Measurements from ENCODE around the gene DNAJC15. TPM values are rescaled to one million over a fixed set of nuclear protein-coding genes. Genes with fewer than 3 reads are reported as not detected.

Gene DNAJC15
- total RNA-seq, 1 experiment from 2014 or later = 20.3 TPM

GRCh38 chr13:43150369-43151207, 127.2 kb downstream of the DNAJC15 start:
- BruUV-seq (replicated peaks) = no TSS peak
- intact Hi-C loops (cut with micrococcal nuclease; ENCODE audit: unreplicated experiment) (no loop called here), in situ Hi-C loops (cut with HindIII; ENCODE audit: low pct_unique_long_range_greater_than_20kb, low sequenced_read_pairs) (no loop called here)
- CTCF ChIA-PET = no interaction called here
- ATAC-seq (no peak), DNase-seq (ENCODE audit: low read depth, low spot score) (no peak)
- Histone ChIP-seq H3K4me1 (ENCODE audit: control insufficient read depth, insufficient read depth, low read length) (no peaks in the 10 kb centered on the region), H3K36me3 (ENCODE audit: control insufficient read depth, insufficient read depth, low read length) (no peaks in the 10 kb centered on the region), H3K27me3 (ENCODE audit: control insufficient read depth, insufficient read depth, low read length) (no peaks in the 10 kb centered on the region), H3K9me3 (ENCODE audit: control insufficient read depth, insufficient read depth, low read depth, low read length) (no peaks in the 10 kb centered on the region), H3K27ac (ENCODE audit: low read length) (no peak overlapping the region), H3K4me3 (ENCODE audit: low read depth in 2 of 2, low read length in 2 of 2) (no peak overlapping the region)
- POLR2A ChIA-PET = no interaction called here
- TF ChIP-seq, protein P1, sequence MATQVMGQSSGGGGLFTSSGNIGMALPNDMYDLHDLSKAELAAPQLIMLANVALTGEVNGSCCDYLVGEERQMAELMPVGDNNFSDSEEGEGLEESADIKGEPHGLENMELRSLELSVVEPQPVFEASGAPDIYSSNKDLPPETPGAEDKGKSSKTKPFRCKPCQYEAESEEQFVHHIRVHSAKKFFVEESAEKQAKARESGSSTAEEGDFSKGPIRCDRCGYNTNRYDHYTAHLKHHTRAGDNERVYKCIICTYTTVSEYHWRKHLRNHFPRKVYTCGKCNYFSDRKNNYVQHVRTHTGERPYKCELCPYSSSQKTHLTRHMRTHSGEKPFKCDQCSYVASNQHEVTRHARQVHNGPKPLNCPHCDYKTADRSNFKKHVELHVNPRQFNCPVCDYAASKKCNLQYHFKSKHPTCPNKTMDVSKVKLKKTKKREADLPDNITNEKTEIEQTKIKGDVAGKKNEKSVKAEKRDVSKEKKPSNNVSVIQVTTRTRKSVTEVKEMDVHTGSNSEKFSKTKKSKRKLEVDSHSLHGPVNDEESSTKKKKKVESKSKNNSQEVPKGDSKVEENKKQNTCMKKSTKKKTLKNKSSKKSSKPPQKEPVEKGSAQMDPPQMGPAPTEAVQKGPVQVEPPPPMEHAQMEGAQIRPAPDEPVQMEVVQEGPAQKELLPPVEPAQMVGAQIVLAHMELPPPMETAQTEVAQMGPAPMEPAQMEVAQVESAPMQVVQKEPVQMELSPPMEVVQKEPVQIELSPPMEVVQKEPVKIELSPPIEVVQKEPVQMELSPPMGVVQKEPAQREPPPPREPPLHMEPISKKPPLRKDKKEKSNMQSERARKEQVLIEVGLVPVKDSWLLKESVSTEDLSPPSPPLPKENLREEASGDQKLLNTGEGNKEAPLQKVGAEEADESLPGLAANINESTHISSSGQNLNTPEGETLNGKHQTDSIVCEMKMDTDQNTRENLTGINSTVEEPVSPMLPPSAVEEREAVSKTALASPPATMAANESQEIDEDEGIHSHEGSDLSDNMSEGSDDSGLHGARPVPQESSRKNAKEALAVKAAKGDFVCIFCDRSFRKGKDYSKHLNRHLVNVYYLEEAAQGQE (IDR thresholded peaks at IDR 0.05; ENCODE audit: insufficient read depth in 1 of 2, low read depth in 2 of 2, low read length in 1 of 2) = no peak
- TF ChIP-seq POLR2AphosphoS5 (IDR thresholded peaks at IDR 0.05; ENCODE audit: low read depth, low read length) (no peak), CTCF (IDR thresholded peaks at IDR 0.05) (no peak), TCF7L2 (IDR thresholded peaks at IDR 0.05; ENCODE audit: low read depth, low read length) (no peak), SIN3A (IDR thresholded peaks at IDR 0.05; ENCODE audit: borderline replicate concordance, insufficient read depth, low read depth, low read length) (no peak)

DNA sequence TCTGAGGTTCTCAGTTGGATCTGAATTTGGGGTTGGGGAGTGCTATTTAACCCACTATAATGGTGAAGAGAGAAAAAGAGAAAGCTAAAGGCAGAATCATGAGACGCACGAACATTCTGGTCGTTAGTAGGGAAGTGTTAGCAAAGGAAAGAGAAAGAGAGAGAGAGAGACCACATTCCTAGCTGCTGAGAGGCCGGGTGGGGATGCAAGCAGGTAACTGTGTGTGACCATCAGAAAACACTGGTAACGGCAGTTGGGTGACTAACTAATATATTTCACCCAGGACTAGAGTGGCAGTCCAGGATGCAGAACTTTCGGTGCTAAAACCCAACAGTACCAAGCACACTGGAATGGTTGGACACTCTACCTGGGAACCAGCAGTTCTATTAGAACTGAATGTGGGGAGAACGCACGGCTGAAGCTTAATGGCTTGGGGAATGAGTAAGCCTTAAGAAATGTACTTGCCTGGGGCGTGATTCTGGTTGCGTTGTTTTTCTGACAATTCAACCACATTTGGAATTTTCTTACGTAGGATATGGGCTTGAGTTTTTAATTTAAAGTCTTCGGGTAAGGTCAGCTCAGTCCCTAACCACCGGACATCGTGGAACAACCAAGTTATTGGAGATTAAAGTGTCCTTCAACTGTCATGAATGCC, 130.2 kb downstream of the DNAJC15 start:
- POLR2A ChIA-PET = no interaction called here
- TF ChIP-seq SIN3A (IDR thresholded peaks at IDR 0.05; ENCODE audit: borderline replicate concordance, insufficient read depth, low read depth, low read length) (no peak), TCF7L2 (IDR thresholded peaks at IDR 0.05; ENCODE audit: low read depth, low read length) (no peak), CTCF (IDR thresholded peaks at IDR 0.05) (no peak), POLR2AphosphoS5 (IDR thresholded peaks at IDR 0.05; ENCODE audit: low read depth, low read length) (no peak)
- TF ChIP-seq, protein P1 (IDR thresholded peaks at IDR 0.05; ENCODE audit: insufficient read depth in 1 of 2, low read depth in 2 of 2, low read length in 1 of 2) = no peak
- H3K27ac ChIP-seq (ENCODE audit: low read length) = no peak overlapping the region
- DNase-seq (ENCODE audit: low read depth, low spot score) (no peak), ATAC-seq (no peak)
- H3K36me3 ChIP-seq (ENCODE audit: control insufficient read depth, insufficient read depth, low read length) = no peaks in the 10 kb centered on the region
- no peak overlapping the region for H3K4me3 ChIP-seq (ENCODE audit: low read depth in 2 of 2, low read length in 2 of 2)
- no peaks in the 10 kb centered on the region for H3K9me3 ChIP-seq (ENCODE audit: control insufficient read depth, insufficient read depth, low read depth, low read length)
- no peaks in the 10 kb centered on the region for H3K27me3 ChIP-seq (ENCODE audit: control insufficient read depth, insufficient read depth, low read length)
- in situ Hi-C loops (cut with HindIII; ENCODE audit: low pct_unique_long_range_greater_than_20kb, low sequenced_read_pairs) (no loop called here), intact Hi-C loops (cut with micrococcal nuclease; ENCODE audit: unreplicated experiment) (no loop called here)
- CTCF ChIA-PET = no interaction called here
- no peaks in the 10 kb centered on the region for H3K4me1 ChIP-seq (ENCODE audit: control insufficient read depth, insufficient read depth, low read length)
- BruUV-seq (replicated peaks) = no TSS peak

Measured in Panc1 (cell line).